GM19395 (cell line): Measurements from ENCODE around the gene VPS26B.

ENCODE experiments used
- ATAC-seq: cut with Tn5 transposase; IDR thresholded peaks from one replicate; pipeline ENCODE4 v1.9.1; 2021; ENCODE audit warnings: mild to moderate bottlenecking, moderate library complexity; ENCODE audit not compliant: unreplicated experiment

Gene VPS26B

DNA sequence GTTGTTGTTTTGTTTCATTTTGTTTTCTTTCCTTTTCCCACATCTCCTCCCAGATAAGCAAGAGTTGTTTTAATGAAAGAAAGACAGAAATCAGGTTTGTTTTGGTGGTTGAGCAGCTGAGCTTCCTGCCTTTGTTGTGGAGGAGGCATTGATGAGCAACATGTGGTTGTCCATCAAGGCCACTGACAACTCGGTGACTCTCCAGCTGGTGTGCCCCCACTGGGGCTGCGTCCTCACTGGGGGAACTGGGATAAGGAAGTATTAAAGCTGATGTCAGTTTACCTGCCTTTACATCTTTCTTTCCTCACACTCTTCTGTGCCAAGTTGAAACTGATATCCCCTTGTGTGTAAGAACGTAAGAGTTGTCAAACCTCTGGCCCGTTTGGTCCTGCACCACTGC lies 5.9 kb downstream of the VPS26B start:
- no peak for ATAC-seq

DNA sequence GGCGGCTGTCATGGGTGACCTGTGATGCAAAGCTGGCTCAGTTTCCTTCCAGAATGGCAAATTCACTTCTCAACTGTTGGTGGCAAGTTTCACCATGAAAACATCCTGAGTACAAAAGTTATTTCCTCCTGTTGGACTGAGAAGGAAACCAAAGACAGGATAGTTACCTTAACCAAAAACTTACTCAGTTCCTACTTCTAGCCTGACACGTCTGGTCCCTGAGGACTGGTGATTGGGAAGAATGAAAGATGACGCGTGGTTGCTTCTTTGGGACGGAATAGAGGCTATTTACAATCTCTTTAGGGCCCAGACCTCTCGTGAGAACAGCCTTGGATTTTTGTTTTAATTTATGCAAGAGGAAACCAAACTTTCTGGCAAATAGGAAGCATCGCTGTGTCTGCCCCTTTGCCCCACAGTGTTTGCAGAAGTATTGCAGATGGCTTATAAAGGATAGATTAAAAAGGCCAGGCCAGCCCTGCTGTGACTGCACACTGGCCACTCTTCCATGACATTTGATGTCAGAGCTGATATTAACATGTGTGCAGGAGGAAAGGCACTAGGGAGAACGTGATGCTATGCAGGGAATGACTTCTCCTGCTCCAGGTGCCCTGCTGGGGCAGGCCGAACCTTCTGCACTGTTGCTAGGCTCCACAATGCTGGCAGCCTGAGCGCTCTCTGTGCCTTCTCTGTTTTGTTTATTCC lies 7.6 kb downstream of the VPS26B start:
- ATAC-seq = no peak

DNA sequence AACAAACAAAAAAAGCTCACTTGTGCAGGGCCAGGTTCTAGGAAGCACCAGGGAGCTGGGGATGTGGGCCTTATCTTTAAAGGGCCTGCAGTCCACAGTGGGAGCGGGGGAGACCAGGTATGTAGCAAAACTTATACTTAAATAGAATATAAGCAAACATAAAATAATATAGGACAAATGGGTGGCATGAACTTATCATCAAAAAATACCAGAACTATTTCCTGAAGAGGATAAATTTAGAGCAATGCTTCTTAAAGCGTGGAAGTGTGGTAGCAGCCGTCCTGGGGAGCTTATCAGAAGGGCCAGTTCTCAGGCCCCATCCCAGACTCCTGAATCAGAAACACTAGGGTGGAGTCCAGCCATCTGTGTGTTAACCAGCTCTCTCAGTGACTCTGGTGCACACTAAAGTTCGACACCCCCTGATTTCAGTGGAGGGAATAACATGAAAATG lies 9.3 kb downstream of the VPS26B start:
- ATAC-seq = no peak

DNA sequence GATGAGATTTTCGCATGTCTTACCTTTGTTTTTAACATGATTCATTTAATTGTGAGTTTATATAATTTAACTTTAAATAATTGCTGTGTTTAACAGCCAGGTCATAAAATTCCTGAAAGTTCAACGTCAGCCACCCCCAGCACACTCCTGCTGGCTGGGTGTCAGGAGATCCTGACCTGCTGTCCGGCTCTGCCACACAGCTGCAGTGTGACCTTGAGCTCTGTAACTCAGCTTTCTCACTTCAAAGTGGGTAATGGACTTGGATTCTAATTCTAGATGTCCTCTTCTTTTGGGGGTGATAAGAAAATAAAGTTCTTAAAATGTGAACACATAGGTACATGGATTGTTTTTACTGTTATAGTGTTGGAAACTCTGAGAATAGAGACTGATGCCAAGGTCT lies 10.9 kb downstream of the VPS26B start:
- ATAC-seq = no peak

DNA sequence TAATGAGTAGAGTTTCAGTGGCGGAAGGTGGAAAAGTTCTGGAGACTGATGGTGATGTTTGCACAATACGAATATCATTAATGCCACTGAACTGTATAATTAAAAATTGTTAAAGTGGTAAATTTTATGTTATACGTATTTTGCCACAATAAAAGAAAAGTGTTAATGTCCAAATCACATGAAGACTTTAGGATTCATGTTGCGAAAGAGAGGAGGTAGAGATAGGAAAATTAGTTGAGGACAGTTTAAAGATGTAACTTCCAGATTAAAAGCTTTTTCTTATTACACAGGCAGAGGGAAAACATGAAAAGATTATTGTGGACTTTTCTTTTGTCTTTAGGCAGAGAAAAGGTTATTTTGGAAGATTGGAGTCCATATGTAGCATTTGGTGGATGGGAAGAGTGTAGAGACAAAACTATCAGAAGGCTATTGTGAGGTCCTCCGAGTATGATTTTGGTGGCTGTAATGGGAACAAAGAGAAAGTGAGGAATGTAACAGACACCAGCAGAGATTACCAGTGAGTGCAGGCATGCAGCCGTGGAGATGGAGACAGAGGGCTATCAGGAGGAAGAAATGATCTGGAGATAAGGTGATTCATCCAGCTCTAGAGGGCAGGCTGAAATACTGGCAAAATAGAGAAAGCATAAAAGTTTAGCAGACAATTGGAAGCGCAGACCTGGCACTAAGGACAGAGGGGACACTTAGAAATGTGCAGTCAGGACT lies 12.5 kb downstream of the VPS26B start:
- ATAC-seq = no peak

DNA sequence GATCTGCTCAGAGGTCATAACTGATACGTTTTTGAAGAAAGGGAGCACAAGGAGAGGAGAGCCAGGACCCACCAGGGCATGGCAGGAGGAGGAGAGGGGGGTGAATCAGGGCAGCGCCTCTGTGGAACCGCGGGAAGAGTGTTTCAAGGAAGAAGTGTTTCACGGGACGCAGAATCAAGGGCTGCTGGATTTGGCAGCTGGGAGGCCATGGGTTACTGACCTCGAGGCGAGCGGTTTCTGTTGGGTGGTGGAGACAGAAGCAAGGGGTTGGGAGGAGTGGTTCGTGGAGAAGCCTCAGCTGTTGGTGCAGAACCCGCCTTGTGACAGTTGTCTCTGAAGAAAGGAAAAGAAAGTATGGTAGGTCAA lies 13.1 kb downstream of the VPS26B start:
- ATAC-seq = no peak

DNA sequence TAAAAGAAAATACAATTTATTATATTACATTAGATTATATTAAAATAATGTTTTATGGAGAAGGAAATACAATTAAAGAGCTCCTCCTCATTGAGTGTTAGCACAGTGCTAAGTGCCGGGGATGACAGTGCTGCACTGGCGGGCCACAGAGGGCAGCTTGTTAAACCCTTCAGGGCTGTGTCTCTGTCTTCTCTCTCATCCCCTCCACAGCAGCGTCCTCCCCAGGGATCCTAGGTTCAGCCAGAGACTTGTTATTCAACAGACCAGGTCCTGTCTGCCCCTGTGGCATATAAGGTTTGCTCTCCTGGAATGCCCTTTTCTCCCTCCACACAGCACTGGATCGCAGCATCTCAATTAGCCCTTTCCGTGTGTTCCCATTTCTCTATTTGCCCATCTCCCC lies 14.5 kb downstream of the VPS26B start:
- no peak for ATAC-seq

DNA sequence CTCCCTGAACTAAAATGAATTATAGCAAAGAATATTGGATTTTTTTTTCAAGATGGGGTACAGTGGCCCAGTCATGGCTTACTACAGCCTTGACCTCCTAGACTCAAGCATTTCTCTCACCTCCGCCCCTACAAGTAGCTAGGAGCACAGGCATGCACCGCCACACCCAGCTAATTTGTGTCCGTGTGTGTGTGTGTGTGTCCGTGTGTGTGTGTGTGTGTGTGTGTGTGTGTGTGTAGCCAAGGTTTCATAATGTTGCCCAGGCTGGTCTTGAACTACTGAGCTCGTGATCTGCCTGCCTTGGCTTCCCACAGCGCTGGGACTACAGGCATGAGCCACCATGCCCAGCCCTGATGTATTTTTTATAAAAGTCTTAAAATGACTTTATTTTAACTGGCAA lies 16.1 kb downstream of the VPS26B start:
- ATAC-seq = no peak

DNA sequence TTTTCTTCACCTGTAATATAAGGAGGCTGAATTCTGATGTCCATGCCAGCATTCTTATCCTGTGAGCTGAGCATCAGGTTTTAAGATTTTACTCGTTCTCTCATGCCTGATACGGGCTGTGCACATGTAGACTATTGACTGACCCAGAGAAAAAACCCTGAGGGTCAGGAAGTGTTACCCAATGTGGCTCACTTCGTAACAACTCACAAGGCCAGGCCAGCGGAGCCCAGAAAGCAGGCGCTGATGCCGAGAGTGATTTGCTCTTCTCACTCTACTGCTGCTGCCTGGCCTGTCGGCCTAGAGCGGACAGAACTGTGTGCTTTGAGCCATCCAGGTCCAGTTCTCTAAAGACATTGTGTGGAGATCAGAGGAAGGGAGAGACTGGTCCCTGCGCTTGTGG lies 17.9 kb downstream of the VPS26B start:
- ATAC-seq = no peak

DNA sequence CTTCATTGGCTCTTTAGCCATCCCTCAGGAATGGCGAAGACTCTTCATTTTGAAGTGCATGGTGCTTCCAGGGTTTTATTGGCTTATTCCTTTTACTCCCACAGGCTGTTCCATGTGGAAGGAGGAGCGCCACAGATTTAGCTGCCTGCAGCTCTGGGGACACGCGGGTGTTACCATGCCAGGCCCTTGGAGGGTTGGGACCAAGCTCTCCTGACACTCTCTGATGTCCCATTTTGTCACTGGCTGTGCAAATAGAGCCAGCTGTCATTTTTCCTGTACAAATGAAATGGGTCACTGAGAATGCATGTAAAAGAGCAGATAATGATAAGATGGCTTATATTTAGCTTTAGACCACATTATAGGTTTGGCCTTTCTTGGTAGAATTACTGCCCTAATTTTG lies 19.4 kb downstream of the VPS26B start:
- ATAC-seq = no peak

DNA sequence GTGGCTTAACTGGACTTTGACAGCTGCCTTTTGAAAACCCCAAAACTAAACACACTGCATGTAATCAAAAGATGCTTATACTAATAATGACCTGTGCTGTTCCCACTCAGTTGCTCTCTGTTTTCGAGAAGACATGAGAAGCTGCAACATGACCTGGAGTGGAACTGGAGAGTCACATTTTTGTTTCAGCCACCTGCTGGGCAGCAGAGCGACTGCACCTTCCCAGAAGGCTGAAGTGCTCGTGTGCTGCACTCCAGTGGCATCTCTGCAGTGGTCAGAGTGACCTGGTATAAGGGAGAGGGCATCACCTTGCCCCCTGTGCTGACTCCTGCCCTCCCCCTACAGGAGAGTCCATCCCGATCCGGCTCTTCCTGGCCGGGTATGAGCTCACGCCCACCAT lies 20.1 kb downstream of the VPS26B start:
- ATAC-seq = peak; percentile 84

DNA sequence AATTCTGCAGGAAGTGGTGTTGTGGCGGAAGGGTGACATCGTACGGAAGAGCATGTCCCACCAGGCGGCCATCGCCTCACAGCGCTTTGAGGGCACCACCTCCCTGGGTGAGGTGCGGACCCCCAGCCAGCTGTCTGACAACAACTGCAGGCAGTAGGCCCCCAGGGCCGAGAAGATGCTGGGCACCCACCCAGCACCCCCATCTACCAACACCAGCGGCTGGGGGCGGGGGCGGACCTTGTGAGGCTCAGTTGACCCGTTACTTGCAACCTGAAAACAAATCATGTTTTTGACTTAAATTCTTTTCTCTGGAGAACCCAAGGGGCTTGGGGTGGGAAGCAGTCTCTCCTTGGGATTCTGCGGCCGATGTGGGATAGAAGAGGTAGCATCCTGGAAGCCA lies 21.0 kb downstream of the VPS26B start:
- no peak for ATAC-seq

DNA sequence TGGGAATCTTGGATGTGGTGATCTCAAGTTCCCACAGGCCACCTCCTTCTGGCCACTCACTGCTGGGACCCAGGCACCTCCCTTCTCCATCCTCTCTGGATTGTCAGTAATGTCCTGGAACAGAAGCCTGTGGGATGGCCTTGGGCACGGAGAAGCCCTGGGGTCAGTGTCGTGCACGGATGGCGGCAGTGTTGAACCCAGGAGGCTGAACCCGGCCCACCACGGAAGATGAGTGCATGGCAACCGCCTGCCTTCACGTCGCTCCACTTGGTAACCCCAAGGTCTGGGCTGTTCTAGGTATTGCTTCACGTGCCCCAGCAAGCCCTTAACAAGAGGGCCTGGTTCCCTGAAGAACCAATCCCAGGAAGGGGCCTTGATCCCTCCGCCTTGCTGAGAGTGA lies 21.6 kb downstream of the VPS26B start:
- ATAC-seq = no peak

DNA sequence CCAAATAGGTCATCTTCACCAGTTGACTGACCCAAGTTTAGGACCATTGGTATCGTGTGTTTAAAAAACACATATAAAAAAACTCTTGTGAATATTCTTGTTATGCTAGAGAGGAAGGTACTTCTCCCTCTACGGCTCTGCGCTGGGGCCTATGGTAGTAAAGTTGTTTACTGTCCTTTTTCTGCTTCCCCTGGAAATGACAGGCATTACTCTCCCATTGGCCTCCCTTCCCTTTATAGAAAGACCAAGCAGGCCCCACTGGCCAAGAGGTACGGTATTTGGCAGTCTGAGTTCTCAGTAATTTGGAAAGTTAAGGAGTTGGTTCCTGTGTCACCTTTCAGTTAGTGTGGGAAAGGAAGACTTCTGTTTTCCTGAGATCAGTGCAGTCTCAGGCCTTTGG lies 22.2 kb downstream of the VPS26B start:
- ATAC-seq = no peak

DNA sequence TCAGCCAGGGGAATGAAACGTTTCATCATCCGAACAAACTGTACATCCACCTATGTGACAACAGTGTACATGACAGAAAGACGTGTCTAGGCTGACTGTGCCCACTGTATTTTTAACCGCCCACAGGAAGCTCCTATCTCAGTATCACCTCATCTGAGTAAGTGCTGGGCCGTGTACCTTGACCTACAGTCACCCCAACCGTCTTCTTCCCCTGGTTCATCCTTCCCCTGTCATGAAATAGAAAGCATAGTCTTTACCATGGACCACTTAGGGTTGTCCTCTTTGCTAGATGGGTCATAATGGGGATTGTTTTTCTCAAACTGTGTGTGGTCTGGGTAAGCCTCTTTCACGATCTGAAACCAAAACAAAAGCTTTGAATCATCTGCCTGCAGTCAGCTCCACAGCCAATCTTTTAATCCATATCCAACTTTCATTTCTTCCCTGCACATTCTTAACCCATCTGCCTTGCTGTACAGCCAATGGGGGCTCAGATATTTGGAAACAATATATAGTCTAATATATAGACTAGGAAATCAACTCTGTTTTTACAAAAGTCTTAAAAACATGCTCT lies 24.5 kb downstream of the VPS26B start:
- no peak for ATAC-seq

DNA sequence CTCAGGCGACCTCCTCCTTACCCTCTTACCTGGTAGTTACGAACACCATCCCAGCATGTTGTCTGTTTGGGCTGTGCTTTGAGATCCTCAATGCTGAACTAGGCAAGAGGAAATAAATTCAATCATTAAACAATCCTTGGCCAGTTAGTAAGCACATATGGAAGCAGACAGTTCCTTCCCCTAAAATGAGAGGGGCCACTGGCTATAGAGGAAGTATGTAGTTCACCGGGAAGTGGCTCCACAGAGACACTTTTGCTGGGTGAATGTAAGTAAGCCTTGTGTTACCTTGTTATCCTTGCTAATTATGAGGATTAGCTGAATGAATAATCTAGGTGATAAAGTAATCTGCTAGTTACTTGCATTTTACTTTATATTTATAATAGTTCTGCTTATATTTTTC lies 25.8 kb downstream of the VPS26B start:
- no peak for ATAC-seq

DNA sequence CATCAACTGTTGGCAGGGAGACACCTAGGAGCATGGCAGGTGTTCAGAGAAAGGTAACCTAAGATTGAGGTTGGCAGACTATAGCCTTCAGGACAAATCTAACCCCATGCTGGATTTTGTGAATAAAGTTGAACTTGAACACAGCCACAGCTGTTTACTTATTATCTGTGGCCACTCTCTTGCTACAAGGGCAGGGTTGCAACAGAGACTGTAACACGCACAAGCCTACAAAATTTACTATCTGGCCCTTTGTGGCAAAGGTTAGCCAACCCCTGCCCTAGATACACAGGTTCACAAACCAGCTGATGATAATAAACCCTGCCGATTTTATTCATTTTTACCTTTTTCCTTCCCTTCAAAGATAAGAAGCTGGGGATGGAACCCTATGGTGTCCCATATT lies 26.2 kb downstream of the VPS26B start:
- no peak for ATAC-seq

DNA sequence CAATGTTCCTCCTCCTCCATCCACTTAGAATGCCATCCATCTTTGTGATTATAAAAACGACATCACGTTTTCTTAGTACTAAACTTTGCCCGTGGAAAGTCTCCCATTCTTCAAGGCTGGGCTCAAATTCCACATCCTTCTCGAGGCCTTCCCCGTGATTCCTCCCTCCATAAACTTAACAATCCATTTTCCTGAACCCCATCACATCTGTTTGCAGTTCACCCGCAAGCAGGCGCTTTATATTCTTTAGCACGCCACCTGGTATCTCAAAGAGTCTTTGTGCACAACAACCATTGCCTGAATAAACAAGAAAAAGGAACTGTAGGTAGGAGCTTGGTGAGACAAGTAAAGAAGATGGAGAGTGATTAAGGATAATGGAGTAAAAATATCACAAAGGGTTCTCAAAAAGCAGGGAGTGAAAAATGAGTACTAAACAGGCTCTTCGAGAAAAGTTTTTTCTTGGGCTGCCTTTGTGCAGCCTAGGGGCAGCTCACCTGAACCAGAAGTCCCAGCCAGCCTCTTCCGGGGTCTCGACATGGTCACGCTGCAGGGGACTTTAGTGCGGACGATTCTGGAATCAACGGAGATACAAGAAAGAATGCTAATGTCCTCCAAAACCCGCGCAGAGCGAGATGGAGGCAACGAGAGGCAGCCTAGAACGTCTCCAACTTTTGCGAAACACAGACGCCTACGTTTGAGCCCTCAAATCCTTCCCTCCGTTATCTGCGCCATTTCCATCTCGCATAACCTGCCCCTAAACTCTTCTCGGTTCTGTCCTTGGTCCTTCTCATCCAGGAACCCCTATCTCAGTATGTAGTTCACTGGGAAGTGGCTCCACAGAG lies 28.1 kb downstream of the VPS26B start:
- peak; percentile 49 for ATAC-seq

DNA sequence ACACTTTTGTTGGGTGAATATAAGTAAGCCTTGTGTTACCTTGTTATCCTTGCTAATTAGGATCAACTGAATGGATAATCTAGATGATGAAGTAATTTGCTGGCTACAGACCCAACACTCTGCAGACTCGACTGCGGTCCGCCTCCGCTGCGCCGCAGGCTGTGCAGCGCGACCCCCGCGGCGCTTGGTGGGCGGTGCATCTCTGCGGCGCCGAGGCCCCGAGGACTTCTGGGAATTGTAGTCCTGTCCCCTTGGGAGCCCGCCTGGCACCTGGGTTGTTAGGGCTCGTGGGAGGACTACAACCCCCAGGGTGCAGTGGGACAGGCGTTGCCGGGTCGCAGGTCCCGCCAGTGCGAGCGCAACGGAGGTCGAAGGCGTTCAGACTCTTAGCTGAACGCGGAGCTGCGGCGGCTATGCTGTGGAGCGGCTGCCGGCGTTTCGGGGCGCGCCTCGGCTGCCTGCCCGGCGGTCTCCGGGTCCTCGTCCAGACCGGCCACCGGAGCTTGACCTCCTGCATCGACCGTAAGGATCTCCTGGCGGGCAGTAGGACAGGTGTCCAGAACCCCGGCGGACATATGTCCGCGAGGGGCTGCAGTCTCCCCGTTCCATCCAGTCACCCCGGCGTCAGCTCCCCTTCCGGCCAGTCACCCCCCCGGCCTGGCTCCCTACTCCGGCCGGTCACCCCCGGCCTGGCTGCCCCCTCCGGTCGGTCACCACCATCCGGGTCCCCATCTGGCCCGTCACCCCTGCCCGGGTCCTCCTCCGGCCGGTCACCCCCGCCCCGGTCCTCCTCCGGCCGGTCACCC lies 28.9 kb downstream of the VPS26B start, which contains the start of the genes ACAD8 and THYN1:
TSS of gene ACAD8 (plus strand) at position 381 of the 806 bp plus-strand sequence. CDS start at position 414, 33 bp downstream.
TSS of gene THYN1 (minus strand) at position 165 of the 806 bp plus-strand sequence. CDS start 470 bp downstream, outside the sequence.
- ATAC-seq = peak; percentile 98

DNA sequence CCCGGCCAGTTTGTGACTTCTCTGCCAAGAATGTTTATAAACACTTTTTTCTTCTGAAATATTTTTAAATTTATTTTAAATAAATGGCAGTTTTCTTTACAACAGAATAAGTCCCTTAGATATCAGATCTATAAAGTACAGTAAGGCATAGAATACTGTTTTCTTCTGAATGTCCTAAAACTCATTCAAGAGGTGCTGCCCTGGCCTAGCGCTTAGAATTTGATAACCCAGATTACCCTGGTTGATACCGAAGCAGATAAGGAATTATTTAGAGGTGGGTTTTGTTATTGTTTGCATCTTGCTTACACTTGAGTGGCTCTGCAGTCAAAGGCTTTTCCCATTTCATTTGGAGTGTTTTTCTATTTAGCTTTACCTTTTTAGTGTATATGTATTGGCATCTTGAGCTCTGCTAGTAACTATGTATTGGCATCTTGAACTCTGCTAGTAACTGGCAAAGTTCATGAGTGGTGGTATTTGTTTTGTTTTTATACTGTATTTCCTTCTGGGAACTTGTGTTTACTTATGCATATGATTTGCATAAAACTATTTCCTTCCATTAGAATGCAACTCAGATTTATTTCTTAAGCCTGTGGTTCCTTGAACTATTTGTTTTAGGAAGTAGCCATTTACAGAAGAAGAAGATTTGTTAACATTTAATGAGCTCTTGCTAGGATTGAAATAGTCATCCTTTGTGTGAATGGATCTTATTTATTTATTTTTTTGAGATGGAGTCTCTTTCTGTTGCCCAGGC lies 30.1 kb downstream of the VPS26B start:
- ATAC-seq = no peak
